Central memory CD8-positive, alpha-beta T cell (primary cell): ENCODE results near the gene CNOT2.

Experiments used
- ATAC-seq: fragments of 150-1000 bp; cut with Tn5 transposase; replicated peaks from 2 replicates; pipeline ENCODE4 v1.10.0; 2022; ENCODE audit warnings: mild to moderate bottlenecking, moderate FRiP score, moderate number of reproducible peaks; ENCODE audit not compliant: poor library complexity, severe bottlenecking; ENCODE audit errors: extremely low read depth
- DNase-seq, 2 donors: peaks; one replicate each; pipeline ENCODE4 v3.0.0; 2021; ENCODE audit warnings: low spot score in 2 of 2
- H3K27ac Mint-ChIP-seq: one replicate; pipeline ENCODE4 v1.8.0; 2022; ENCODE audit warnings: low read depth, mild to moderate bottlenecking, moderate library complexity, mixed read lengths
- H3K27me3 Mint-ChIP-seq: one replicate; pipeline ENCODE4 v1.8.0; 2022; ENCODE audit warnings: mixed read lengths
- H3K36me3 Mint-ChIP-seq: one replicate; pipeline ENCODE4 v1.8.0; 2022; ENCODE audit warnings: mild to moderate bottlenecking, moderate library complexity, mixed read lengths; ENCODE audit not compliant: insufficient read depth
- H3K4me1 Mint-ChIP-seq: one replicate; pipeline ENCODE4 v1.8.0; 2022; ENCODE audit warnings: mixed read lengths
- H3K4me3 Mint-ChIP-seq: one replicate; pipeline ENCODE4 v1.8.0; 2022; ENCODE audit warnings: mild to moderate bottlenecking, moderate library complexity, mixed read lengths
- H3K9me3 Mint-ChIP-seq: one replicate; pipeline ENCODE4 v1.8.0; 2022; ENCODE audit warnings: mixed read lengths

The CNOT2 gene

GRCh38 chr12:70393787-70394499 is 150.7 kb downstream of the CNOT2 start:
- Mint-ChIP-seq H3K4me3 (no peak overlapping the region), H3K4me1 (no peaks in the 10 kb centered on the region), H3K9me3 (no peaks in the 10 kb centered on the region), H3K36me3 (peaks cover 2% of the 10 kb centered on the region), H3K27me3 (no peaks in the 10 kb centered on the region), H3K27ac (no peak overlapping the region)
- ATAC-seq (no peak), DNase-seq (no peak)

- Mint-ChIP-seq H3K27me3 (no peaks in the 10 kb centered on the region), H3K9me3 (no peaks in the 10 kb centered on the region), H3K27ac (no peak overlapping the region), H3K36me3 (no peaks in the 10 kb centered on the region), H3K4me3 (no peak overlapping the region), H3K4me1 (no peaks in the 10 kb centered on the region)
- DNase-seq (no peak), ATAC-seq (no peak)
Measured at GRCh38 chr12:70398002-70398401, 154.8 kb downstream of the CNOT2 start.

GRCh38 chr12:70398862-70399261 is 155.6 kb downstream of the CNOT2 start:
- Mint-ChIP-seq H3K27me3 (no peaks in the 10 kb centered on the region), H3K4me3 (no peak overlapping the region), H3K36me3 (no peaks in the 10 kb centered on the region), H3K9me3 (no peaks in the 10 kb centered on the region), H3K27ac (no peak overlapping the region), H3K4me1 (no peaks in the 10 kb centered on the region)
- ATAC-seq (no peak), DNase-seq (no peak)

- no peaks in the 10 kb centered on the region for H3K27me3 Mint-ChIP-seq
- no peak overlapping the region for H3K27ac Mint-ChIP-seq
- no peaks in the 10 kb centered on the region for H3K36me3 Mint-ChIP-seq
- H3K4me3 Mint-ChIP-seq = no peak overlapping the region
- DNase-seq (no peak), ATAC-seq (no peak)
- H3K4me1 Mint-ChIP-seq = no peaks in the 10 kb centered on the region
- no peaks in the 10 kb centered on the region for H3K9me3 Mint-ChIP-seq
Measured at GRCh38 chr12:70399311-70399710, 156.1 kb downstream of the CNOT2 start.

- no peaks in the 10 kb centered on the region for H3K4me1 Mint-ChIP-seq
- no peak overlapping the region for H3K4me3 Mint-ChIP-seq
- no peak for DNase-seq
- H3K27ac Mint-ChIP-seq = no peak overlapping the region
- ATAC-seq = no peak
- no peaks in the 10 kb centered on the region for H3K36me3 Mint-ChIP-seq
- no peaks in the 10 kb centered on the region for H3K27me3 Mint-ChIP-seq
- H3K9me3 Mint-ChIP-seq = no peaks in the 10 kb centered on the region
Measured at GRCh38 chr12:70400124-70400523, 156.9 kb downstream of the CNOT2 start.

- Mint-ChIP-seq H3K27ac (no peak overlapping the region), H3K9me3 (no peaks in the 10 kb centered on the region), H3K4me1 (no peaks in the 10 kb centered on the region), H3K27me3 (no peaks in the 10 kb centered on the region), H3K36me3 (no peaks in the 10 kb centered on the region), H3K4me3 (no peak overlapping the region)
- DNase-seq (no peak), ATAC-seq (no peak)
Measured at GRCh38 chr12:70402597-70402996, 159.4 kb downstream of the CNOT2 start.

- H3K4me3 Mint-ChIP-seq = no peak overlapping the region
- no peaks in the 10 kb centered on the region for H3K36me3 Mint-ChIP-seq
- no peak for ATAC-seq
- DNase-seq = no peak
- H3K27ac Mint-ChIP-seq = no peak overlapping the region
- no peaks in the 10 kb centered on the region for H3K27me3 Mint-ChIP-seq
- H3K4me1 Mint-ChIP-seq = no peaks in the 10 kb centered on the region
- no peaks in the 10 kb centered on the region for H3K9me3 Mint-ChIP-seq
Measured at GRCh38 chr12:70403826-70404225, 160.6 kb downstream of the CNOT2 start.
